GM21825 (cell line): ENCODE data around the gene TBRG4.
"Not testable (repeated sequence)": the region's sequence is repeated elsewhere in the genome, so short reads cannot be mapped to it uniquely, and the experiment has no call there.

Experiments
- ATAC-seq: cut with Tn5 transposase; IDR thresholded peaks from one replicate; pipeline ENCODE4 v1.9.1; 2021; ENCODE audit warnings: mild to moderate bottlenecking, moderate library complexity; ENCODE audit not compliant: unreplicated experiment

TBRG4 gene

DNA sequence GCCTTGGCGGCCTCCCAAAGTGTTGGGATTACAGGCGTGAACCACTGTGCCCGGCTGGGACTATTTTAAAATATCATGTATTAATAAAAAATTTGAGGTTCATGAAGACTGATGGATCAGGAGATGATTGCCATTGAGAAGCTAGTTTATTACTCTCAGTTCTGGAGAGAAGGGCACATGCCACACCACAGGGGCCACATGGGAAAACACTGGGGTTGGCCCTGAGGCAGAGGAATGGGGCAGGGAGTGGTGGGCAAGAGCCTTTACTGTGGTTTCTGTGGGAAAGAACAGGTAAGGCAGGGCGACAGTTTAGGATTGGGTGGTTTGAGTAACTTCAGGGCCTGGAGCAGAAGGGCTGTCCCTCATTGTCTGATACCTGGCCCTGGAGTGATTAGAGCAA lies 6.8 kb upstream of the TBRG4 start:
- ATAC-seq, result no peak

DNA sequence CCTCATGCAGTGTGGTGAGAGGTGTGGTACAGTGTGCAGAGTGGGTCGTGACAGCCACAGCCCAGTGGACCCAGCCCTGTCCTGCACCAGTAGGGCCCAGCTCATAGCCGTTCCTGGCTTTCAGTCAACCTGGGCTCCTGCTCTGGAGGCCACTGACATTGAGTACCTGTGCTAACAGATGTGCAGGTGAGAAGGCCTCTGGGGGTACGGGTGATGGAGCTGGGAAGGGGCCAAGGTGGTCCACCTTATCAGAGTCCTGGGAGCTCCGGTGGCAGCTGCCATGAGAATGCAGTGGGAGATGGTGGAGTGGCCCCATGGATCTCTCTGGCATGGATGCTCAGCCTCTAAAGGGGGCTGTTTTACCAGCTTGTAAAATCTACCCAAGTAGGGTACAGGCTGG lies 6.1 kb upstream of the TBRG4 start:
- no peak for ATAC-seq

DNA sequence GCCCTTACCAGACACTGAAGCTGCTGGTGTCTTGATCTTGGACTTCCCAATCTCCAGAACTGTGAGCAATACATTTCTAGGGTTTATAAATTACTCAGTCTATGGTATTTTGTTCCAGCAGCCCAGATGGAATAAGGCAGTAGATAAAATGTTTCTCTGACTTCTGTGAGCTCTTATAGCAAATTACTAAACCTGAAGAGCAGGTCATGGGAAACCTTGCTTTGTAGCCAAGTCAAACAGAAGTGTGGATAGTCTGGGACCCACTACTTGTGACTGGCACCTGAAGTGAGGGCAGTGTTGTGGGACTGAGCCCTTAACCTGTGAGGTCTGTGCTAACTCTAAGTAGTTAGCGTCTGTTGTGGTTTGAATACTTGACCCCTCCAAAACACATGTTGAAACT lies 4.6 kb upstream of the TBRG4 start:
- no peak for ATAC-seq

DNA sequence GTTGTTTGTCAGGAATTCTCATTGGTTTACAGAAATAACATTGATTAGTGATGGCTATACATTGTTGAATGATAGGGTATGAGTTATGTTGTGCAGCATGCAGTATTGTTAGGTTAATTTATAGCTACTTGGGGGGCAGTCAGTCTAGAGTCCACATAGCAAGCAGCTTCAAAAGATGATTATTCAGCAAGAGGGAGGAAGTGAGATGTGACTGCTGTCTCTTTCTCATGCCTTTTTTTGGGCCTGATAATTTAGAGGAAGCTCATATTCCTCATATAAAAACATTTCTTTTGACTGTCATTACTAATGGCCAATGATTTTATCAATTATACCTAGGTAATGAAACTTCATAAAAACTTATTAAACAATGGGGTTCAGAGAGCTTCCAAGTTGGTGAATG lies 3.4 kb upstream of the TBRG4 start:
- ATAC-seq, result no peak

DNA sequence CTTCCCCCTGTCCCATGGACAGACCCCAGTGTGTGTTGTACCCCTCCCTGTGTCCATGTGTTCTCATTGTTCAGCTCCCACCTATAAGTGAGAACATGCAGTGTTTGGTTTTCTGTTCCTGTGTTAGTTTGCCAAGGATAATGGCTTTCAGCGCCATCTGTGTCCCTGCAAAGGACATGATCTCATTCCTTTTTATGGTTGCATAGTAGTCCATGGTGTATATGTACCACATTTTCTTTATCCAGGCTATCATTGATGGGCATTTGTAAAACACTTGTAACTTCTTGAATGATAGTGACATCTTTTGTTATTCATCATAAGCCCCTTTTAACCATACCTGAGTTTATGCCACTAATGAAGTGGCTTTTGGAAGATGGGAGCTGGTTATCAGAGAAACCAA lies 2.8 kb upstream of the TBRG4 start:
- ATAC-seq, result not testable (repeated sequence)

DNA sequence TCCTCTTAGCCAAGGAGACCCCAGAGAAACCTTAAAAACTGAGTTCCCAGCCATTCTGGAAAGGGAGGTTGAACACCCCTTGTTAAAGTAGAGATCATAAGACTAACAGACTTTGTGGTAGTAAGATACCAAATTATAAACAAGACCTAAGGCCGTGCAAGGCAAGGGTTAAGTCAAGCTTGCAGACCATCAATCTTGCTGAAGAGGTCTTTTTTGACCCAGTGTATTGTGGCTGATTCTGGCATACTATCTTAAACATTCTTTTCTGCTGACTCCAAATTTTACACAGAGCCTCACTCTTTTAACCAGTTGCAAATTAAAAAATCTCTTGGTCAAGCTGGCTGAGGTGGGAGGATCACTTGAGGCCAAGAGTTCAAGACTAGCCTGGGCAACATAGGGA lies 1.2 kb upstream of the TBRG4 start:
- no peak for ATAC-seq

DNA sequence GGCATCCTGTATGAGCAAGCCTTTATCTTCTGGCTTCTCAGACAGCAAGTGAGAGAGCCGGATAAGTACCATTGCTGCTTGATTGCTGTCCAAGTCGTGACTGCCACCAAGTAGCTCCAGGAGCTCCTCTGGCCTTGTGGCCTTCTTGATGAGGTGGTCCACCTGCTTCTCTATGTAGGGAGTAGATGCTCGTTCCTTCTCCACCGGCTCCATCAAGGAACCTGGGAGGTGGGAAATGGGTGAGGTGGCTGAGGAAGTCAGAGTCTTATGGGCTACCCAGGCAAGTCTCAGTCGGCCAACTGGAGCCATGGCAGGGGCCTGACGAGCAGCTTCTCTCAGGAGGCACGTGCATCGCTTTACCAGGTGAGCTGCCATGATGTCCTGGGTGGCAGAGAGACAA lies 2.6 kb downstream of the TBRG4 start:
- ATAC-seq, result no peak

DNA sequence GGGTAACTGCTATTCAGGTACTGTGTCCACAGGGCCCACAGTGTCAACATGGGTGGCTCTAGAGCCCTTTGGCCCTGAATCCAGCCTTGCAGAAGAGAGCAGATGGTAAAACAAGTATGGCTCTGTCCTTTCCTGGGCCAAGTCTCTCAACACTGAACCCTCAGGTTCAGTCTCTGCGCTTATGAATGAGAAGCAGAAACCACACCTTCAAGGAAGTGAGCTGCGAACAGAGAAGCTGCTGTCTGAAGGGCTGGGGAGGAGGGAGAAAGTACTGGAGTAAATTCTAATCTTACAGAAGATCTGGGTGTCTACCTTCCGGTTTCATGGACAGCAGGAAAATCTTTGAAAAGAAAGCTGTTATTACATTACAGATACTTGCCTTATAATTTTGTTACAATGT lies 4.1 kb downstream of the TBRG4 start:
- ATAC-seq, result no peak

DNA sequence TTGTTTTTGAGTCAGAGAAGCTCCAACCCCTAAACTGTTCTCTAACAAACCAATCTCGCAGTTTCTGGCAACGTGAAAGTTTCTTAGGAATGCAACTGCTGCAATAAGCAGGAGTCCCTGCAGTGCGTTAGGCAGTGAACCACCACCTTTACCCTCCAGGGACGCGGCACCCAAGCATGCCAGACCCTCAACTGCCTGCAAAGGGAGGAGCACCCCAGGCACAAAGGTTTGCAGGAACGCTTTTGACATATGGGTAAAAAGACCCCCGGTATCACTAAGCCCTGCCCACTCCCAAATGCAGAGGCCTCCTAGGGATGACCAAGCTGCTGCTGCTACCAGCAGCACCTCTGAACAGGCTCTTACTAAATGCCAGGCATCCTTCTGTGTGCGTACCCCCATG lies 4.7 kb downstream of the TBRG4 start:
- no peak for ATAC-seq

DNA sequence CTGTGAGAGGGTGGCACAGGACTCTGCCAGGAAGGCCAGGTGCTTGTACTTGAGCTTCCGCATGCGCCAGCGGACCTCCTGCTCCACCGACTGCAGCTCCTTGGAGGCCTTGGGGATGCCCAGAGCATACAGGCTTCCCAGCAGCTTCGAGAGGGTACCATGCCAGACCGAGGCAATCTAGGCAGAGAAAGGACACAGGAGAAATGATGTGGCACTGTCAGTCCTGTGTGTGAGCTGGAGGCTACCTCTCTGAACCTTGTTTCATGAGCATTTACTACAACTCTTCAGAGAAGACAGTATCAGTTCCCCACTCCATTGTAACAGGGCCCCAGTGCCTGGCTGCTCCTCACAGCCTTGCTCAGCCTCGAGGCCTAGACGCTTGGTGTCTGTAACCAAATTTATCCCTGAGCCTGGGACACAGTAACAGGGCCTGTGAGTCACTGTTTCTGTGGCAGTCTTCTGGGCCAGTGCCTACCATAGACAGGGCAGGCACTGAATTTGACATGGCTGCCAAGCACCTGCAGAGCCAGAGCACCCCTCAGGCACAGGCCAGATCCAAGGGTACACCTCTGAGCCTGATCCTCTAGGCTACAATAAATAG lies 5.8 kb downstream of the TBRG4 start:
- no peak for ATAC-seq

DNA sequence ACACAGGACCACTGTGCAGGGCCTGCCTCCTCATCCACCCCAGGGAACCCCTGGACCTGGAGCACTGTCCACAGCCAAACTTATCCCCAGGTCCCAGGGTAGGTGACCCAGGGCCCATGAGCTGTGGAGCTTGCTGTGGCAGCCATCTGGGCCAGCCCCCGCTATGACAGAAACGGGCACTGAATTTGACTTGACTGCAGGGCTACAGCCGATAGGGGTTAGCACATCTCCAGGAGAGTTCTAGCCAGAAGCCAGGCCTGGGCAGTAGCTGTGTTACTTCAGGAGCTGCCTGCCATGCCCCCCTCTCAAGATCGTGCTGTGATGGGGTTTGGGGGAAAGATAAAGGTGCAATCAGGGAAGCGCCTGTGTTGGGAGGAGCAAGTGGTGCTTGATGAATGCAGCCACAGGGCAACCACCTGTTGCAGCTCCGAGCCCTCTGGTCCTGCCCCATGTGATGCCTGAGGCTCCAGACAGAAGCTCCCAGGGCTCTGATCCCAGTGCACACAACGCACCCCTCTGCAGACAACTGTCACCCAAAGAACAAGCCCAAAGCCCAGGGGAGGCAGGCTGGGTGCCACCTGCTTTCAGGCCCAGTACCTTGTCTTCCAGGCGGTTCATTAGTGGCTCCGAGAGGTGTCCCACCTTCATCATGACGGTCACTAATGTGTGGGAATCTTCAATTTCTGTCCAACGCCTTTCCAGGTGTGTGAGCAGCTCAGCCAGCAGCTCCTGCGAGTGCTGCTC lies 6.5 kb downstream of the TBRG4 start:
- no peak for ATAC-seq

DNA sequence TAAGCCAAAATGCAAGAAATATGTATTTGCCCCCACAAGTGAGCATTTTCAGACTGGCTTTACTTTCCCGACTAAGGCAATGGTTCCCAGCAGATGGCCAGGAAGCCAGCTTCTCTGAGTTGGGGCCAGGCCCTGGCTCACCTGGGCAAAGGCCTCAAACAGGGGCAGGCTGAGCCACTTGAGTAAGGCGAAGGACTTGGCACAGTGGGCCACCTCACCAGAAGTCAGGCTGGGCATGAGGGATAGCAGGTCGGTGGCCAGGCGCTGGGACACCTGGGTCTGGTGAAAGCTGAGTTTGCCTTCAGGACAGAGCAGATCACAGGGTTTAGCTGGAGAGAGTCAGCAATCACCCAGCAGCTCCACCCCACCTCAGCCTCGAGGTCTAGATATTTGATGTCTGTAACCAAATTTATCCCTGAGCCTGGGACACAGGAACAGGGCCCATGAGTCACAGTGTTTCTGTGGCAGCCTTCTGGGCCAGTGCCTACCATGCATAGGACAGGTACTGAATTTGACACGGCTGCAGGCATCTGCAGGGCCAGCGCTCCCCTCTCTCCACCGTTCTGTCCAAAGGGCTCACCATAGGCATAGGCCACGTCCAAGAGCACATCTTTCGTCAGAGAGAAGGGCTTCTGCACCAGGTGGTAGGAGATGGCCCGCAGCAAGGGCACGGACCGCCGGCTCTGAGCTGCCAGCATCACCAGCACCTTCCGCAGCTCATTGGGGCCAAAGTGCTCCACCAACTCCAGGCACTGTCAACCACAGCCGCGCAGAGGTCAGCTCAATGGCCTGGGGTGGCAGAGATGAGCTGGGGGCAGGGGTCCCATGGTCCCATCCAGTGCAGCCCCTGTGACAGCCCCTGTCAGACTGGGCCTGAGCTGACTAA lies 7.3 kb downstream of the TBRG4 start:
- ATAC-seq, result no peak

DNA sequence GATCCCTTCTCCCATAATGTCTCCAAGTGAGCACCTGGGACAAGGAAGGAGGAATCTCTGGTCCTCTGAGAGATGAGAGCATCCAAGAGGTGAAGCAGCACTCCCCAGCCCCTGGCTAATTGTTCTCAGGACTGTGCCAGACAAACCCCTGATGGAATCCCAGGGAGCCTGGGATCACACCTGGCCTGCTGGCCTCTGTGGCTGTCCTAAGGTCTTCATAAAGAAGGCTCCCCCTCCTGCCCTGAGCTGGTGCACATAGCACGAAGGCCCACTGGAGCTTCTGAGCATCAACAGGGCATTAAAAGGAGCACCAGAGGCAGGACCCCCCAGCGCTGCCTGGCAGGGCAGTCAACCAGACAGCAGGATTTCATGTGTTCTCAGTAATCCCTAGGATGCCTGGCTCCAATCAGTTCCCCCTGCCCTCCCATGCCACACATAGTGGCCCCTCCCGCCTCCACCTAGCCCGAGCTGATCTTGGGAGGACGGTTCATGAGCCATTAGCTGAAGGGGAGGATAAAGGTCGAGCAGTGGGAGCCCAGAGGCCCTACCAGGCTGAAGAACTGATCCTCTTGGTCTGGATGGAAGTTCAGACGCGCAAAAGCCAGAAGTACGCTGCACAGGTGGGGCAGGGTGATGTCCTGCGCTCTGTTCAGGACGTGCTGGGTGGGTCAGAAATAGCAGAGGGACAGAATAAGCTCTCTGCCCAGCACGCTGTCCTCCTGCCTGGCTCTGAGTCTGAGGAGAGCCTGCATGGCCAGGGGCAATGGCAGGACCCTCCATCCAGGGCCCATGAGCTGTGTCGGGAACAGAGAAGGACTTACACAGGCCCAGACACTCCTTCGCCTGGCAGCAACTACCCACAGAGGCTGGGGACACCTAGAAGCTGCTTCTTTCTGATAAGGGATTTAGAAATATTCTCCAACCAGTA lies 8.4 kb downstream of the TBRG4 start:
- no peak for ATAC-seq

DNA sequence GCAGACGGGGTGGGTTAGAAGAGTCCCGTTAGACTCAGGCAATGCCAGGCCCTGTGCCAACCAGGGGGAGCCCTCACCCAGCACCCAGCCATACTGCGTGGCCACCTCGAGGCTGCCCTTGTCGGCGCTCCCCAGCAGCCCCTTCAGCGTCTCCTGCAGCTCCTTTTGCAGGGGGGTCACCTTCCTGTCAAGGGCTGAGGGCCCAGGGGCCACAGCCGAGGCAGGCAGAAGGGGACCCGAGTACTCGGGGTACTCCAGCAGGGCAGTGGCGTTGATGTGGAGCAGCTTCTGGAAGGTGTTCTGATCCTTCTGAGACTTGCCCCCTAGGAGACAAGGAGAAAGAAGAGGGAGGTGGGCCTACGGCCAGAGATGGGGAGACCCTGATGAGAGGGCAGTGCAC lies 9.7 kb downstream of the TBRG4 start:
- ATAC-seq, result no peak

DNA sequence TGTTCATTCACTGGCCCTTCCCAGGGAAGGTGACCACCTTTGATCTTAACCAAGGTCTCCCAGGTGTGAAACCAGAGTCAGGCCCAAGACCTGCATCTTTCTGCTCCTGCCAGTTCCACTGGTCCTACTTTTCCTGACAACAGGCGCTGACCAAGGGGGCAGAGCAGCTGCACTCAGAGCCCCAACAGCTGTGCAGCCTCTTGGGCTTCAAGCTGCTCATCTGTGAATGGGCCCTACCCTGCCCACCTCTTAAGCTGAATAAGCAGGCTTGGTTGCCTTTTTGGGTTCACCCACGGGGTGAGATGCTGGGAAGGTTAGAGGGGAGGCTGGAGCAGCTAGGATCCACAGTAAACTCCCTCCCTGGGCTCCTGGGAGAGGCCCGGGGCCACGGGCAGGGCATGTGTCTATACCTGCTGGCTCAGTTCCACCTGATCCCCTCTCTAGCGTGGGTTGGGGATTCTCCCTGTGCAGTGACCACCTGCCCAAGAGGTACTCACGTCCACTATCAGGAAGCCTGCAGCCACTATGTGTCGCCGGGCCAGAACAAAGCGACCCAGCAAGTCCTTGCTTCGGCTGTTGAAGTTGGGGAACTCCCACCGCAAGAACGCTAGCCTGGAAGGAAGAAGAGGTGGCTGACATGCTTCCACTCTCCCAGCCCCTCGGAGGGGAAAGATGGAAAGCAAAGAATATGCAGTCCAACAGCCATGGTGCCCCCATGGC lies 10.6 kb downstream of the TBRG4 start:
- no peak for ATAC-seq

DNA sequence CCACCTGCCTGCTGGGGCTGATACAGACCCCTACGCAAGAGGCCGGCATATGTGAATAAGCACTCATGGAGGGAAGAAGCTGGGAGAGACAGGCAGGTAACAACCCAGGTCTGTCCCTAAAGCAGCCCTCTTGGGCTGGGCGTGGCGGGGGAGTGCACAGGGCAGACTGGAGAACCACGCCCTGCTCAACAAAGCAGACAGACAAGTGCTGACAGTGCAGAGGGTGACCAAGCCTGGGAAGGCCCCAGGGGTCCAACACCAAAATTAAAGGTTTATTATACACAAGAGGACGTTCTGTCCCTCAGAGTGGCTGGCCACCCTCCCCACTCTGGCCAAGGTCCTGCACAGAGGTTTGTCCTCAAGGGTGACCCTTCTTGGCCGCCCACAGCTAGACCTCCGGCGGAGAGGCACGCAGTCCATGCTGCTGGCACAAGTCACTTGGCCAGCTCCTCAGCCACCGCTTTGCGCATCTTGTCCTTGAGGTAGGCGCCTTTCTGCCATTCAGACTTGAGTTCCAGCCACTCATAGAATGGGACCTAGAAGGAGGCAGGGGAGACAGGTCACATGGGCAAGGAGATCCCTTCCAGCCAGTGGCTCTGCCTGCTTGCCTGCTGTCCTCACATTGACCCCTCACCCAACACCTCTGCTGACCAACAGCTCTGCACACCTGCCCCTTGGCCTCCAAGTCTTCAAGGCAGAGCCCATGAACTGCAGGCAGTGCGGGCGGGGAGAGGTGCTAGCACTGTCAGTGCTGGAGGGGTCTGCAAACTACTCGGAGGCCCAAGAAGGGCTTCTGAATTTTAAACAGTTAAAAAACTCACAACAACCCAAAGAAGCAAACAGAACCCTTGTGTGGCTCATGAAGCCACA lies 11.4 kb downstream of the TBRG4 start:
- no peak for ATAC-seq

DNA sequence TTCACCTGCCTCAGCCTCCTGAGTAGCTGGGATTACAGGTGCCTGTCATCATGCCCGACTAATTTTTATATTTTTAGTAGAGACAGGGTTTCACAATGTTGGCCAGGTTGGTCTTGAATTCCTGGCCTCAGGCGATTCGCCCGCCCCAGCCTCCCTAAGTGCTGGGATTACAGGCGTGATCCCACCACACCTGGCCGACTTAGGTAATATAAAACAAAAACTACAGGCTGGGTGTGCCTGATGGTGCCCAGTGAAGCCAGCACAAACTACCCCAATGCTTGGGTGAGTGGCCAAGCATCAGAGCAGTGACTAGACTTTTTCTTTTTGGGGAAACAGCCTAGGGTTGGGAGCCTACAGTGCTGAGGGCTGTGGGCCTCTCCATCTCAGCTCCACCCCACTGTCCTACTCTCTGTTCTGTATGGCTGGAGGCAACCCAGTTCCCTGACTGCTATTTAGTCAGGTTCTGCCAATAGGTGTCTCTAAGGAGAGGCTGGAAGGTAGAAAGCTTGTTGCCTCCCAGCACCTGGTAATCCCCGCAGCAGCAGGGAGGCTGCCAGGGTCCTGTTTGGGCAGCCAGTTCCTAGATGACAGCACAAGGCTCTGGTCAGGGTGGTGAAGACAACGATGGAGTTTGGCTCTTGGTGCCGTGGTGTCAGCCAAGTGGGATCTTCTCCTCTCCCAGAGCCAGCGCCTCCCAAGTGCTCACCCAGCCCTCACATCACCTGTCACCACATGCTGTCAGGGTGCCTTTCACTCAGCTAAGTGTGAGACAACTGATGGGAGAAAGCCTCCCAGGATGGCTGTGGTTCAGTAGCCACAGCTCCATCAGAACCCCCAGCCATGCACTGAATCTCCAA lies 12.3 kb downstream of the TBRG4 start:
- no peak for ATAC-seq

DNA sequence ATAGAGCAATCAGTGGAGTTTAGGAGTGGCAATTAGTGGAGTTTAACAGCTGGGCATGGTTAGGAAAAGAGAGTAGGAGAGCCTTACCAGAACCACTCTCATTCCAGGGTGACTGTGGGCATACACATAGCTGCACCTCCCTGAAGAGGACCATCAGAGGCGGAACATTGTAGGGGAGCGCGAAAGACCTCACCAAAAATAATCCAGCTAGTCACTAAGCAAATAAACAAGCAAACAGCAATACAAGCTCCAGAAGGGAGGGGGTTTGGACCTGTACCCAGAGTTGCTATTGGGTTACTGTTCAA lies 18.6 kb downstream of the TBRG4 start:
- ATAC-seq, result no peak
